Measurements from ENCODE around the gene NCAM1.

NCAM1 gene

GRCh38 chr11:113189909-113190667 lies 228.9 kb downstream of the NCAM1 start:
- no peaks in the 10 kb centered on the region for H3K79me2 ChIP-seq (ENCODE audit: insufficient read depth, low read length)
- H3K9me2 ChIP-seq (replicated peaks; ENCODE audit: insufficient read depth, low read length), result no peaks in the 10 kb centered on the region
- no peak overlapping the region for H3K4me3 ChIP-seq (ENCODE audit: insufficient read depth, low read length, poor library complexity, severe bottlenecking)
- H3K4me2 ChIP-seq (ENCODE audit: low read depth, low read length, poor library complexity, severe bottlenecking), result no peak overlapping the region
- H3K9me3 ChIP-seq (ENCODE audit: insufficient read depth, low read length), result no peaks in the 10 kb centered on the region
- H3F3A ChIP-seq (ENCODE audit: insufficient read depth), result no peaks in the 10 kb centered on the region
- TF ChIP-seq EZH2phosphoT487 (conservative IDR thresholded peaks at IDR 0.05; ENCODE audit: low read length), result no peak
- TF ChIP-seq CTCF (IDR thresholded peaks at IDR 0.05; ENCODE audit: insufficient read depth, low read length, poor library complexity, severe bottlenecking), result no peak
- no peaks in the 10 kb centered on the region for H4K20me1 ChIP-seq (ENCODE audit: low read depth, low read length)
- no peaks in the 10 kb centered on the region for H3K27me3 ChIP-seq (ENCODE audit: low read length)
- no peak overlapping the region for H3K27ac ChIP-seq (ENCODE audit: low read depth, low read length)
- H3K9ac ChIP-seq (ENCODE audit: low read length), result no peak overlapping the region
- H2AFZ ChIP-seq (ENCODE audit: low read depth, low read length, severe bottlenecking), result no peak overlapping the region
- no peaks in the 10 kb centered on the region for H3K36me3 ChIP-seq (ENCODE audit: low read length)

GRCh38 chr11:113192121-113192925 lies 231.1 kb downstream of the NCAM1 start:
- Histone ChIP-seq H3K27ac (ENCODE audit: low read depth, low read length) (no peak overlapping the region), H2AFZ (ENCODE audit: low read depth, low read length, severe bottlenecking) (no peak overlapping the region), H3F3A (ENCODE audit: insufficient read depth) (no peaks in the 10 kb centered on the region), H3K9me2 (replicated peaks; ENCODE audit: insufficient read depth, low read length) (no peaks in the 10 kb centered on the region), H3K4me3 (ENCODE audit: insufficient read depth, low read length, poor library complexity, severe bottlenecking) (no peak overlapping the region), H3K79me2 (ENCODE audit: insufficient read depth, low read length) (no peaks in the 10 kb centered on the region), H3K27me3 (ENCODE audit: low read length) (no peaks in the 10 kb centered on the region), H3K9me3 (ENCODE audit: insufficient read depth, low read length) (no peaks in the 10 kb centered on the region), H3K4me2 (ENCODE audit: low read depth, low read length, poor library complexity, severe bottlenecking) (no peak overlapping the region), H3K36me3 (ENCODE audit: low read length) (no peaks in the 10 kb centered on the region), H4K20me1 (ENCODE audit: low read depth, low read length) (no peaks in the 10 kb centered on the region), H3K9ac (ENCODE audit: low read length) (no peak overlapping the region)
- no peak for TF ChIP-seq CTCF (IDR thresholded peaks at IDR 0.05; ENCODE audit: insufficient read depth, low read length, poor library complexity, severe bottlenecking)
- TF ChIP-seq EZH2phosphoT487 (conservative IDR thresholded peaks at IDR 0.05; ENCODE audit: low read length), result no peak

- Histone ChIP-seq H3K4me2 (ENCODE audit: low read depth, low read length, poor library complexity, severe bottlenecking) (no peak overlapping the region), H3K9ac (ENCODE audit: low read length) (no peak overlapping the region), H3K36me3 (ENCODE audit: low read length) (no peaks in the 10 kb centered on the region), H3K4me3 (ENCODE audit: insufficient read depth, low read length, poor library complexity, severe bottlenecking) (no peak overlapping the region), H4K20me1 (ENCODE audit: low read depth, low read length) (no peaks in the 10 kb centered on the region), H3K27me3 (ENCODE audit: low read length) (no peaks in the 10 kb centered on the region), H3K9me2 (replicated peaks; ENCODE audit: insufficient read depth, low read length) (no peaks in the 10 kb centered on the region), H2AFZ (ENCODE audit: low read depth, low read length, severe bottlenecking) (no peak overlapping the region), H3K79me2 (ENCODE audit: insufficient read depth, low read length) (no peaks in the 10 kb centered on the region), H3K9me3 (ENCODE audit: insufficient read depth, low read length) (no peaks in the 10 kb centered on the region), H3K27ac (ENCODE audit: low read depth, low read length) (no peak overlapping the region), H3F3A (ENCODE audit: insufficient read depth) (no peaks in the 10 kb centered on the region)
- TF ChIP-seq CTCF (IDR thresholded peaks at IDR 0.05; ENCODE audit: insufficient read depth, low read length, poor library complexity, severe bottlenecking) (no peak), EZH2phosphoT487 (conservative IDR thresholded peaks at IDR 0.05; ENCODE audit: low read length) (no peak)
Measured at GRCh38 chr11:113193016-113193415, 231.8 kb downstream of the NCAM1 start.

Measured in SU-DHL-6 (cell line).